GM19328 (cell line): ENCODE data around the gene NUDT9.
"Not testable (repeated sequence)": the region's sequence is repeated elsewhere in the genome, so short reads cannot be mapped to it uniquely, and the experiment has no call there.

Source experiments
- ATAC-seq: cut with Tn5 transposase; IDR thresholded peaks from one replicate; pipeline ENCODE4 v1.9.1; 2021; ENCODE audit warnings: mild to moderate bottlenecking, moderate library complexity; ENCODE audit not compliant: unreplicated experiment

The NUDT9 gene

GRCh38 chr4:87406902-87407301 lies 15.5 kb upstream of the NUDT9 start:
- ATAC-seq, result not testable (repeated sequence)

DNA sequence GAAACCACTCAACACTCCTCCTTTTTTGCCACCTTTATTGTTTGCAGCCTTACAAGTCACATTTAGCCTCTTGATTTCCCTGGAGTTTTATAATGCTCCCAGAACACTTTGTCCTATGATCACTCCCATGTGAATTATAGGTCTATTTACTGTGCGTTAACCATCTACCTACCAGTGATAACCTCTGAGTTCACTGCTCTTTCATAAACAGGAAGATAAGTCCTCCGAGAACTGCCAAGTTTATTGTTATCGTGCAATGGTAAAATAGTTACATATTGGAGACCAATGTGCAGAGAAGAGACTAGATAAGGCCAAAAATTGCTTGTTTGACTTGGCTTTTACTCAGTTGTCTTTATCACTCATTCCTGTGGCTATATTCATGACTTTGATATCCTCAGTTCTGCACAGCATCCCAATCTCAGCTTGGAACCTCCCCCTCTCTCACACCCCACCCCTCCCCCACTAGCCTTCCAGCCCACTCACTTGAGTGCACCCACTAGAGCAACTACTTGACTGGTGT lies 12.9 kb upstream of the NUDT9 start:
- no peak for ATAC-seq

DNA sequence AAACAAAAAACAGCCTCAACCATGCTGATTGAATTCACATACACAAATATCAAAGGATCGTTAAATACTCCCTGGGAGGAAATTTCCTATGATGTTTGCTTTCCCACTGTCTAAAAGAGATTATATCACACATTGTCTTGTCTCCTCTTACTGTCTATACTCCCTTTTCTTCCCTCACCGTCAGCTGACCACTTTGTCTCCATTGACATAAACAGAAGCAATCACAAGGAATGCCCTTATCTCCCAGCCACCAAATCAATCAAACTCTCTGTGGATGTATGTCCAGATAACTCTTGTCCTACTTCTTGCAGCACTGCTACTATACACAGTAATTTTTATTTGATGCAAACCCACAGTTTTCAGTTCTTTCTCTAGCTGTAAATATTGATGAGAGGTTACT lies 12.2 kb upstream of the NUDT9 start:
- no peak for ATAC-seq

GRCh38 chr4:87410679-87411078 lies 11.7 kb upstream of the NUDT9 start:
- no peak for ATAC-seq

DNA sequence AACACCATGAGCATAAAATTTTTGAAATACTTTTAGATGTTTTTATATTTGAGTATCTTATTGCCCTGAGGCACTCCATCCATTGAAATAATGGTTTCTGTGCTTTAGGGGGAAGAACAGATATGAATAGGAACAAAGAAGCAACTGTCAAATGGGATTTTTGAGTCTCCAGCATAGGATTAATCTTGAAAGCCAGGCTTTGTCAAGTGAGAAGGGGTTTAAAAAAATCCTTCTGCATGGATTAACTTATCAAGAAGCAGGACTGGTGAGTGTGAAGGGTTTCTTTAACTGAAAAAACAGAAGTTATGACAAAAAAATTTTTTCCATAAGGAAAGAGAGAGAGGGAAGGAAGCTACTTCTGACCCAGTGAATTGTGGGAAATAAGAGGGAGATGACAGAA lies 7.6 kb upstream of the NUDT9 start:
- ATAC-seq, result no peak

- ATAC-seq, result no peak
These were observed 5.4 kb upstream of the NUDT9 start for GRCh38 chr4:87416965-87417364.

- not testable (repeated sequence) for ATAC-seq
These were observed 4.0 kb upstream of the NUDT9 start for GRCh38 chr4:87418410-87418809.

DNA sequence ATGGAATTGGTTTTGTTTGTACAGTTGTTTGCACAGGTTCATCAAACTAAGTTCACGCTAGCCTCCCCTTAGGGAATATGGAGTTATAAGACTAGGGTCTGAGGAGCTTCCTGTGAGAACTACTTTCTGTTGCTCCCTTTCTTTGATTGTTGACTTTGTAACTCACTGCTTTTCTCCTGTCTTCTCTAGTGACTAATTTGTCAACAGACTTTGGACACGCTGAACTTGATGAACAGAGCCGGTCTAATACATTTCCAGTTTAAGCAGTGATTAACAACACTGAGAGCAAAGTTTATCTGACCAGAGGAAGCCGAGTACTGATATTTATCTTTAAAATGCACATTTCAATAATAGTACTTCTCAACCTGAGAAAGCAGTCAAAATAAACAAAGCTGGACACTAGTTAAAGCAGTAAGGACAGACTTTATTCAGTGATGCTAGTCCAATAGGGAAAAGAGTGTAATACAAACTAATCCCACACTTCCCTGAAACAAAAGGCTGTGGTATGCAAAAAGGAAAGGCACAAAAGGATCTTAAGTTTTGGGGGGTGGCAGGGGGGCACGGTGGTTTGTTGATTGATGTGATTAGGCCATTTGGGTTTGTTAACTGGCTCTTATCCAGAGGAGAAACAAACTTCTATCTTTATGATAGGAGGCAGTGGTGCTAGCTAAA lies 2.7 kb upstream of the NUDT9 start:
- no peak for ATAC-seq

- ATAC-seq, result no peak
These were observed 2.0 kb upstream of the NUDT9 start for GRCh38 chr4:87420276-87420830.

DNA sequence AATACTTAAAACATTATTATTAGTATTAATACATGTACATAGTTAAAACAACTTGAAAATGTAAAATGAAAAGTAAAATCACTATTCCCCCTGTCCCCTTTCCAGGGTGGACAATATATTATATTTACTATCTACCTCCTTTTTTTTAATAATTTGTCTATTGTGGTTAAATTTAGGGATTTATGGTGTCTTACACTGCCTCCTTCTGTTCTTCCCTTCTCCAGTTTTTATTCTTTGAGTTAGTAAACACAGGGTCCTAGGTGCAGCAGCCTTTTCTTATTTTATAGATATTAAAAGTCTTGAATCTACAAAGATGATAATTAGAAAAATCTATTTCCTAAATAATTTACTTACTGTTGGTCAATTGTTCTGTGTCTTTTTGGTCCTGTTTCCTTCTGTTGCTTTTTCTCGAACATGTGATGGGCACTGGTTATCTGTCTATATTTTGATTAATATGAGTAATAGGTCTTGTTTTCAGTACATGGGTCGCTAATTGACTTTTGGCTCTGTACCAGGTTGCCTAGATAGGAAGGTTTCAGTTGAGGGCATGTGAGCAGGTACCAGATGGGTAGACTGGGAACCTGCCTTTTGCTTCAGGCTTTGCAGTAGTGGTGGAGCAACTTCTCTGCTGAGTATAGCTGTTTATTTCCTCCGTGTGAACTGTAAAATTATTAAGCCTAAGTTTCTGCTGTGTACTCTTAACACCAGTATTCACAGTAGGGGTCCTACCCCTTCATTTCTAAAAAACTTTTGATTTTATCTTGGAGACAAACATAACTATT lies 1.1 kb downstream of the NUDT9 start:
- no peak for ATAC-seq

DNA sequence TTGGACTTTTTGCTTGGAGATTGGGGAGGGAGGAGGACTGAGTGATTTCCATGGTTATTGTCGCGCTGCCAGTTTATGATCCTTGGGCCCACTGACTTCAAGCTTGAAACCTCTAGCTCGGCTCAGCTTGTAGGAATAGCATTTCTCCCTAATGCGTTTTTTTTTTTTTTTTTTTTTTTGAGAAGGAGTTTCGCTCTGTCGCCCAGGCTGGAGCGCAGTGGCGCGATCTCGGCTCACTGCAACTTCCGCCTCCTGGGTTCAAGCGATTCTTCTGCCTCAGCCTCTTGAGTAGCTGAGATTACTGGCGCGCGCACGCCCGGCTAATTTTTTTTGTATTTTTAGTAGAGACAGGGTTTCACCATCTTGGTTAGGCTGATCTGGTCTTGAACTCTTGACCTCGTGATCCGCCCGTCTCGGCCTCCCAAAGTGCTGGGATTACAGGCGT lies 1.7 kb downstream of the NUDT9 start:
- ATAC-seq, result not testable (repeated sequence)

DNA sequence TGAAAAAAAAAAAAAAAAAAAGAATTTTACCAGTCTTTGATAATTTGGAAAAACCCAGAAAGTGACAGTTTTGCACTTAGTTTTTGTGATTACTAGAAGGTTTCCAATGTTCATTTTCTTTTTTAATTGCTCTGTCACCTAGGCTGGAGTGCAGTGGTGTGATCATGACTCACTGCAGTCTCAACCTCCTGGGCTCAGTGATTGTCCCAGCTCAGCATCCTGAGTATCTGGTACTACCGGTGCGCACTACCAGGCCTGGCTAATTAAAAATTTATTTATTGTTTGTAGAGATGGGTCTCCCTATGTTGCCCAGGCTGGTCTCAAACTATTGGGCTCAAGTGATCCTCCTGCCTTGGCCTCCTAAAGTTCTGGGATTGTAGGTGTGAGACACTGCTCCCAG lies 3.3 kb downstream of the NUDT9 start:
- ATAC-seq, result no peak

DNA sequence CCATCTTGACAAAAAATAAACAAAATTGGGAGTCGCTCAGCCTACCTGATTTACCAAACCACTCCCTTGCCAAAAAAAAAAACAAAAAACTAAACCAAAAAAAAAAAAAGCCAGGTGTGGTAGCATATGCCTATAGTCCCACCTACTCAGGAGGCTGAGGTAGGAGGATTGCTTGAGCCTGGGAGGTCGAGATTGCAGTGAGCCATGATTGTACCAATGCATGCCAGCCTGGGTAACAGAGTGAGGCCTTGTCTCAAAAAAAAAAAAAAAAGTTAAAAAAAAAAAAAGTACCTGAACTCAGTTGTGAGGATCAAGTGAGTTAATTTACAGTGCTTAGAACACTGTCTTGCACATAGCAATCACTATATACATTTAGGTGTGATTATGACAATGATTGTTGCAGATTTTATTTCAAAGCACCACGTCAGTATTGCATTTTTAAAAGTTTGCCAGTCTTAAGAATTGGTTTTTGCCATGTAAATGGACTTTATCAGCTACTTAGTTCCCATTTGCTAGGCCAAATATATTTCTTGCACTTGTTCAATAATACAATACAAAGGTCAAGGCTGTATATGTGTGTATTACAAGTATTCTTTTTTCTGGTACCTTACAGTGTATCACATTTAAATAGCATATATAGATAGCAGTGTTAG lies 4.6 kb downstream of the NUDT9 start:
- ATAC-seq, result no peak

DNA sequence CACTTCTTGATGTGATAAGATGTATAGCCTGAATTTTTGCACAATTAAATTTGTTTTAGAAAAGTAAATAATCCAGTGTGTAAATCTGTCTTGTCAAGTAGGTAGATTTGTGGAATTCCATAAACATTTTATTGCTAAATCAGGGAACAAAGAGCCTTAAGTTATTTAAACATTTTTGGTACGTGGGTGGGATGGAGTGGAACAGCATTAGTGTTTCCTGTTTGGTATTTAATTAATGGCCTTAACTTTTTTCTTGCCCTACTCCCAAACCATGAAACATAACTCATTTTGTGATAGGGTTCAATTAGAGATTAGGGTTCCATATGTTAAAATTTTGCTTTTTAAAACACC lies 5.1 kb downstream of the NUDT9 start:
- ATAC-seq, result no peak

DNA sequence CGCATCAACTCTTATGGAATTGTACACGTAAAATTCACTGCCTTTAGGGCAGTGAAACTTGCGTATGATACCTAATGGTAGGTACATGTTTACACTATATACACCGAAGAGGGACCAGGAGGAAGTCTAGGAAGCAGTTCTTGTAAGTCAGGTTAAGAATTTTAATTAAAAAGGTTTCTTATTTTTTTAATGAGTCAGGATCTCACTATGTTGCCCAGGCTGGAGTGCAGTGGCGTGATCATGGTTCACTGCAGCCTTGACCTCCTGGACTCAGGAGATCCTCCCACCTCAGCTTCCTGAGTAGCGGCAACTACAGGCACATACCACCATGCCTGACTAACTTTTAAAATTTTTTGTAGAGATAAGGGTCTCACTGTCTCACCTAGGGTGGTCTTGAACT lies 6.6 kb downstream of the NUDT9 start:
- ATAC-seq, result no peak

DNA sequence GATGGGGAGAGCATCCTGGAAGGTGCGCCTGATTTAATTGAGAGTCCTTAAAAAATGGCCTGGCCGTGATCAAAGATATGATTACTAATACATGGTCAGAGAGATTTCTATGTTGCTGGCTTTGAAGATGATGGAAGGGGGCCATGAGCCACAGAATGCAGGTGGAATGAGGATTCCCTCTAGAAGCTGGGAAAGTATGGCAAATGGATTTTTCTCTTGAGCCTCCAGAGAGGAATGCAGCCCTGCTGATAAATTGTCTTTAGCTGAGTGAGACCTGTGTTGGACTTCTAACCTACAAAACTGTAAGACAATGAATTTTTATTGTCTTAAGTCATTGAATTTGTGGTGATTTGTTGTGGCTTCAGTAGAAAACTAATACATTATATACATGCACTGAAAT lies 7.7 kb downstream of the NUDT9 start:
- no peak for ATAC-seq

DNA sequence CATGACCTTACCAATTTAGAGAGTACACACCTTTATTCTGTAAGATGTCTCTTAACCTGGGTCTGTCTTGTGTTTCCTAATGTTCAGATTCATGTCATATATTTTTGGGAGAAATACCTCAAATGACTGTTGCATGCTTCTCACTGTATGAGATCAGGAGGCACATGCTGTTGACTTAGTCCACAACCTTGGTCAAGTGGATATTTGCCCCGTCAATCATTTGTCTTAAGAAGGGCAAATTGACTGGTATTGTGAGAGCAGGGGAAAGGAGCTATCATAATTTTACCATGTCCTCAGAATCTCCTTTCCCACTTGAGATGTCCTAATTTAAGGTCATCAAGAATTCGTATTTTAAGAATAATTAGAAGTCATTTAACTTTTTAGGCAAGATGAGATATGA lies 11.0 kb downstream of the NUDT9 start:
- no peak for ATAC-seq

DNA sequence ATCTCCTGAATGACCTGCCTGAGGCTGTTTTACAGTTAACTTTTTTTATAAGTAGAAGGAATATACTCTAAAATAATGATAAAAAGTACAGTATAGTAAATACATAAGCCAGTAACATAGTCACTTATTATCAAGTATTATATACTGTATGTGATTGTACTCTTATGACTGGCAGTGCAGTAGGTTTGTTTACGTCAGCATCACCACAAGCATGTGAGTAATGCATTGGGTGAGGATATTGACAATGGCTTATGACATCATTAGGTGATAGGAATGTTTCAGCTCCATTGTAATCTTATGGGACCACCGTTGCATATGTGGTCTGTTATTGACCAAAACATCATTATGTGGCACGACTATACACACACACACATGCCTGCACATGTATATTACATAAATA lies 20.5 kb downstream of the NUDT9 start:
- ATAC-seq, result no peak

DNA sequence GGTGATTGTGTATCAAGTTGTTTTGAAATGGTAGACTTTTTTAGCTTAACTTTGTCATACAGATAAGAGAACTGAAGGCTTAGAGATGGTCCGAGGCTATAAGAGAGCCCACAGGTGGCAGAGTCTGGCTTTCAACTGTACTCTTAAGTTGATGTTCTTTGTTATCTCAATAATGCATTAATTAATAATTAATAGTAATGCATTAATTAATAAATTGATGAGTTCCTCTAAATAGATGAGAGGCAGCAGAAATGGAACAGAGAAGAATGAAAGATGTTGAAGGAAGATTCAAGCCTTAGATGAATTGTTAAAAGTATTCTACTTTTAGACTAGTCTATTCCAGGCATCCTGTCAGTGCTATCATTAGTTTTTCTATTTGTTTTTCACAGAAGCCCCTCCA lies 22.4 kb downstream of the NUDT9 start:
- no peak for ATAC-seq

DNA sequence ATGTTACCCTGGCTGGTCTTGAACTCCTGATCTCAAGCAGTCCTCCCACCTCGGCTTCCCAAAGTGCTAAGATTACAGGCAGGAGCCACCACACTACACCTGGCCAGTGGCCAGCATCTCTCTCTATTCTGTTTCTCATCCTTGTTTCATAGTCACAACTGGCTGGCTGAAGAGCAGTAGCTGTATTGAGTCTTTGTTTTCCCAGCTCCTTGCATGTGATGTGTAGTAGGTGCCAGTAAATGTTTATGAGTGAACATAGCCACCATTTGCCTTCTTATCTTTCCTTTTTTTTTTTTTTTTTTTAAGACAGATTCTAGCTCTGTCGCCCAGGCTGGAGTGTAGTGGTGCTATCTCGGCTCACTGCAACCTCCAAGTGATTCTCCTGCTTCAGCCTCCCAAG lies 23.6 kb downstream of the NUDT9 start:
- no peak for ATAC-seq

DNA sequence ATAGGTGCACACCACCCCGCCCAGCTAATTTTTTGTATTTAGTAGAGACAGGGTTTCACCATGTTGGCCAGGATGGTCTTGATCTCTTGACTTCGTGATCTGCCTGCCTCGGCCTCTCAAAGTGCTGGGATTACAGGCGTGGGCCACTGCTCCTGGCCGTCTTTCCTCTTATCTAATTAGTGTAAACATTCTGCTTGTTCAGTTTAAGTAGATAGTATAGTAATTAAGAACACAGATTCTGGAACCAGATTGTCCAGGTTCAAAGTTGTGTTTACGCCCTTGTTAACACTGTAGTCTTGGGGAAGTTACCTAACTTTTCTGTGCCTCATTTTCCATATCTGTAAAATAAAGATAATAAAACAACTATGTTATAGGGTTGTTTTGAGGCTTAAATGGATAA lies 24.0 kb downstream of the NUDT9 start:
- not testable (repeated sequence) for ATAC-seq

DNA sequence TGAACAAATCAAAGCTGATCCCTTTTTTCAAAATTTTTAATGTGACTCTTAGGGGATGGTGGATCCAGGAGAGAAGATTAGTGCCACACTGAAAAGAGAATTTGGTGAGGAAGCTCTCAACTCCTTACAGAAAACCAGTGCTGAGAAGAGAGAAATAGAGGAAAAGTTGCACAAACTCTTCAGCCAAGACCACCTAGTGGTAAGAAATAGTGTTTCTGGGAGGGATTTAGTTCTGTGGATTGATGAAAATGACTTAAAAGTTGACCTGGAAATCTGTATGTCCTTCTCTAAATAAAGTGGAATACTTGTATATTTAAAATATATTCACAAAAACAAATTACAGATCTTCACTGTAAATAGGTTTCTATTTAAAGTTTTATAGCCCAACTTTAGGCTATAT lies 29.2 kb downstream of the NUDT9 start:
- no peak for ATAC-seq
